ENCODE results near the gene DUSP1.

DNA sequence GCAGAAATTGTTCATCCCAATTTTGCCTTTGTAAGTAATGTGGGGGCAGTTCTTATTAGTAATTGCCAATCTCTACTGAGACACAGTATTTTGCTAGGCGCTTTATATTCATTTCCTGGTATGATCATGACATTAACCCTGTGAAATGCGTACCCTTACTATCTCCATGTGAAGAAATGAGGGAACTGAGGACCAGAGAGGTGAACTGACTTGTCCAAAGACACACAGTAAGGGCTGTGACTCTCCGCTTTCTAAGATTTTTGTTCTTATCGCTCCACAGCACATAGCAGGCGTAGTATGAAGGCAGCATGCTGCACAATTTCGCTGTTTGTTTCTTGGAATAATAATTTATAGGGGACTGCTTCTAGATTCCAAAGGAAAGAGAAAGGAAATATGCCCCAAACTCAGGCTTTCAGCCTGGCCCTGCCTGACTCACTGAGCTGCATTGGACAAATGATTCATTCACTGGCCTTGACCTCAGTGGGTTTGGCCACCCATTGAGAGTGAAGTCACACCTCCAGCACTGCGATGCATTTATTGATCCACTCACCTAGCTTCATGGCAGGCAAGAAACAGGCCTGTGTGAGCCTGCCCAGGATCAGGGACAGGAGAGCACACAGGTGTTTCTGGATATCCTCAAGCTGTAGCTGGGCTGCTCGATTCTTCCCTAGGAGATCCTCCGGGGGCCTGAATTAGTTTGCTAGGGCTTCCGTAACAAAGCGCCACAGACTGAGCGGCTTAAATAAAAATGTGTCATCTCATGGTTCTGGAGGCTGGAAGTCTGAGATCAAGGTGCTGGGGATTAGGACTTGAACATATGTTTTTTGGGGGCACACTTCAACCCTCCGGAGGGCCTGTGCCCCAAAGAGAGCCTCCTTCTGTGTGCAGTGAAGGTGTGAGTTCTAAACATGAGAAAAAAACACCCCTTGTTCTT, 7.2 kb upstream of the DUSP1 start:
- TF ChIP-seq, protein P1, sequence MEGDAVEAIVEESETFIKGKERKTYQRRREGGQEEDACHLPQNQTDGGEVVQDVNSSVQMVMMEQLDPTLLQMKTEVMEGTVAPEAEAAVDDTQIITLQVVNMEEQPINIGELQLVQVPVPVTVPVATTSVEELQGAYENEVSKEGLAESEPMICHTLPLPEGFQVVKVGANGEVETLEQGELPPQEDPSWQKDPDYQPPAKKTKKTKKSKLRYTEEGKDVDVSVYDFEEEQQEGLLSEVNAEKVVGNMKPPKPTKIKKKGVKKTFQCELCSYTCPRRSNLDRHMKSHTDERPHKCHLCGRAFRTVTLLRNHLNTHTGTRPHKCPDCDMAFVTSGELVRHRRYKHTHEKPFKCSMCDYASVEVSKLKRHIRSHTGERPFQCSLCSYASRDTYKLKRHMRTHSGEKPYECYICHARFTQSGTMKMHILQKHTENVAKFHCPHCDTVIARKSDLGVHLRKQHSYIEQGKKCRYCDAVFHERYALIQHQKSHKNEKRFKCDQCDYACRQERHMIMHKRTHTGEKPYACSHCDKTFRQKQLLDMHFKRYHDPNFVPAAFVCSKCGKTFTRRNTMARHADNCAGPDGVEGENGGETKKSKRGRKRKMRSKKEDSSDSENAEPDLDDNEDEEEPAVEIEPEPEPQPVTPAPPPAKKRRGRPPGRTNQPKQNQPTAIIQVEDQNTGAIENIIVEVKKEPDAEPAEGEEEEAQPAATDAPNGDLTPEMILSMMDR (IDR thresholded peaks at IDR 0.05): no peak
- no peak for TF ChIP-seq POLR2A (IDR thresholded peaks at IDR 0.05)

All from esophagus squamous epithelium (tissue), 4 donors.